Transverse colon (tissue), 4 donors: ENCODE data around the gene IL1R1. TPM values are rescaled to one million over a fixed set of nuclear protein-coding genes. Genes with fewer than 3 reads are reported as not detected.

Experiments used
- DNase-seq: peaks from one replicate; pipeline ENCODE4 v3.0.0-alpha.2; 2019
- H3K27ac ChIP-seq, 4 donors: fragments of 200-600 bp; sonication (generic); 2 replicates each; pipeline ENCODE4 v1.5.1; 2016 to 2018; ENCODE audit warnings: inconsistent platforms in 4 of 4
- H3K27me3 ChIP-seq: fragments of 200-600 bp; sonication (generic); 2 replicates; pipeline ENCODE4 v1.5.1; 2017; ENCODE audit warnings: inconsistent platforms
- H3K36me3 ChIP-seq, 4 donors: fragments of 200-600 bp; sonication (generic); 2 replicates each; pipeline ENCODE4 v1.5.1; 2017 to 2019; ENCODE audit warnings: inconsistent platforms in 4 of 4
- H3K4me1 ChIP-seq, 4 donors: fragments of 200-600 bp; sonication (generic); 2 replicates each; pipeline ENCODE4 v1.5.1; 2017 to 2020; ENCODE audit warnings: inconsistent platforms in 4 of 4
- H3K4me3 ChIP-seq, 4 donors: fragments of 200-600 bp; sonication (generic); 1 replicate in 1 of 4; 2 replicates in 3 of 4; pipeline versions ENCODE4 v1.5.1 to v1.6.1; 2017 to 2019; ENCODE audit warnings: inconsistent platforms in 4 of 4
- H3K9me3 ChIP-seq, 2 donors: fragments of 200-600 bp; sonication (generic); 2 replicates each; pipeline ENCODE4 v1.5.1; 2017 to 2019; ENCODE audit warnings: inconsistent platforms in 2 of 2
- CTCF ChIP-seq, 5 experiments: fragments of 200-600 bp in 3 of 5; fragments of 450-650 bp in 2 of 5; sonication (generic) in 3 of 5; IDR thresholded peaks; 1 replicate in 2 of 5; 2 replicates in 3 of 5; pipeline ENCODE4 v1.5.1; 2016 to 2017; ENCODE audit warnings: antibody characterized with exemption in 5 of 5, inconsistent platforms in 3 of 5, mild to moderate bottlenecking in 2 of 5, moderate library complexity in 1 of 5
- EP300 ChIP-seq: sonication (generic); formaldehyde crosslinking; IDR thresholded peaks from one replicate; pipeline ENCODE4 v1.6.1; 2017; ENCODE audit warnings: antibody characterized with exemption, low read depth
- POLR2A ChIP-seq: fragments of 450-650 bp; IDR thresholded peaks from one replicate; pipeline ENCODE4 v1.6.1; 2016; ENCODE audit warnings: antibody characterized with exemption, mild to moderate bottlenecking, moderate library complexity
- POLR2AphosphoS5 ChIP-seq, 3 donors: sonication (generic); formaldehyde crosslinking; IDR thresholded peaks; one replicate each; pipeline ENCODE4 v1.6.1; 2016; ENCODE audit warnings: antibody characterized with exemption in 3 of 3
- WGBS, 2 donors: methylation state at CpG; one replicate each; pipeline ENCODE4 v1.1.5; 2018; ENCODE audit warnings: low coverage in 1 of 2; 5-methylcytosine and 5-hydroxymethylcytosine counted together
- in situ Hi-C, 4 donors: fragments of 200-750 bp; cut with MboI; loops; one replicate each; pipeline versions ENCODE4 v1.15.0 to v1.15.1; 2017; ENCODE audit warnings: low sequenced_read_pairs in 3 of 4, low pct_ligation_motif_present in 1 of 4, low pct_unique_long_range_greater_than_20kb in 1 of 4
- intact Hi-C: fragments of 100-400 bp; cut with DNase I; formaldehyde crosslinking; loops from one replicate; pipeline ENCODE4 v1.15.1; 2023; ENCODE audit warnings: low total_unique reads
- total RNA-seq, 4 donors: library from RNA; depleted of rRNA; stranded (reverse); fragments of >200 nt; gene quantifications; one replicate each; pipeline ENCODE4 v1.1.0, GENCODE V29; 2016

Gene IL1R1
- total RNA-seq, 4 donors from 2014 or later: 20.2 to 58.0 (median 36.2) TPM

GRCh38 chr2:102116630-102117471, 25.7 kb upstream of the IL1R1 start:
- in situ Hi-C loops (no loop called here), intact Hi-C loops (no loop called here)
- Histone ChIP-seq H3K4me1 (peaks cover 4 to 32% (median 8%) of the 10 kb centered on the region in 4 donors), H3K36me3 (no peaks in the 10 kb centered on the region), H3K27ac (peak overlapping the region in 2 of 4 donors; percentile 13 to 16), H3K9me3 (no peaks in the 10 kb centered on the region), H3K4me3 (no peak overlapping the region), H3K27me3 (no peaks in the 10 kb centered on the region)
- 61 to 79% methylated on average over 6 to 8 of the region's 8 CpGs for WGBS, 2 donors
- TF ChIP-seq CTCF (IDR thresholded peaks at IDR 0.05) (no peak), EP300 (no peak), POLR2A (no peak), POLR2AphosphoS5 (IDR thresholded peaks at IDR 0.05) (no peak)
- DNase-seq: no peak

GRCh38 chr2:102117472-102117858, 25.1 kb upstream of the IL1R1 start:
- 75 to 76% methylated on average over 6 of the region's 6 CpGs for WGBS, 2 donors
- no peak for DNase-seq
- Histone ChIP-seq H3K4me1 (peaks cover 4 to 38% (median 10%) of the 10 kb centered on the region in 4 donors), H3K4me3 (no peak overlapping the region), H3K27ac (peak overlapping the region in 2 of 4 donors; percentile 16 to 28), H3K36me3 (no peaks in the 10 kb centered on the region), H3K27me3 (no peaks in the 10 kb centered on the region), H3K9me3 (no peaks in the 10 kb centered on the region)
- in situ Hi-C loops (no loop called here), intact Hi-C loops (no loop called here)
- TF ChIP-seq EP300 (no peak), POLR2A (no peak), CTCF (IDR thresholded peaks at IDR 0.05) (no peak), POLR2AphosphoS5 (IDR thresholded peaks at IDR 0.05) (no peak)

GRCh38 chr2:102119255-102119654, 23.3 kb upstream of the IL1R1 start:
- 97 to 100% methylated on average over 1 of the region's 1 CpG for WGBS, 2 donors

More at GRCh38 chr2:102119255-102119654, 23.3 kb upstream of the IL1R1 start:
- intact Hi-C loops: no loop called here
- TF ChIP-seq EP300 (no peak), POLR2A (no peak), POLR2AphosphoS5 (IDR thresholded peaks at IDR 0.05) (no peak), CTCF (IDR thresholded peaks at IDR 0.05) (no peak)
- peak overlapping the region; percentile 36 to 77 (median 72) for H3K27ac ChIP-seq
- H3K4me1 ChIP-seq: peaks cover 4 to 44% (median 13%) of the 10 kb centered on the region in 4 donors
- no peak overlapping the region for H3K4me3 ChIP-seq
- H3K36me3 ChIP-seq: no peaks in the 10 kb centered on the region
- no peak for DNase-seq
- no peaks in the 10 kb centered on the region for H3K27me3 ChIP-seq
- no peaks in the 10 kb centered on the region for H3K9me3 ChIP-seq
- in situ Hi-C loops: no loop called here
